HG02943 (cell line): ENCODE measurements around the gene CMC1.
"Not testable (repeated sequence)": the region's sequence is repeated elsewhere in the genome, so short reads cannot be mapped to it uniquely, and the experiment has no call there.

ENCODE experiments used
- ATAC-seq: cut with Tn5 transposase; IDR thresholded peaks from one replicate; pipeline ENCODE4 v1.9.1; 2021; ENCODE audit warnings: mild to moderate bottlenecking, low read depth, moderate library complexity; ENCODE audit not compliant: unreplicated experiment

Gene CMC1, protein sequence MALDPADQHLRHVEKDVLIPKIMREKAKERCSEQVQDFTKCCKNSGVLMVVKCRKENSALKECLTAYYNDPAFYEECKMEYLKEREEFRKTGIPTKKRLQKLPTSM

DNA sequence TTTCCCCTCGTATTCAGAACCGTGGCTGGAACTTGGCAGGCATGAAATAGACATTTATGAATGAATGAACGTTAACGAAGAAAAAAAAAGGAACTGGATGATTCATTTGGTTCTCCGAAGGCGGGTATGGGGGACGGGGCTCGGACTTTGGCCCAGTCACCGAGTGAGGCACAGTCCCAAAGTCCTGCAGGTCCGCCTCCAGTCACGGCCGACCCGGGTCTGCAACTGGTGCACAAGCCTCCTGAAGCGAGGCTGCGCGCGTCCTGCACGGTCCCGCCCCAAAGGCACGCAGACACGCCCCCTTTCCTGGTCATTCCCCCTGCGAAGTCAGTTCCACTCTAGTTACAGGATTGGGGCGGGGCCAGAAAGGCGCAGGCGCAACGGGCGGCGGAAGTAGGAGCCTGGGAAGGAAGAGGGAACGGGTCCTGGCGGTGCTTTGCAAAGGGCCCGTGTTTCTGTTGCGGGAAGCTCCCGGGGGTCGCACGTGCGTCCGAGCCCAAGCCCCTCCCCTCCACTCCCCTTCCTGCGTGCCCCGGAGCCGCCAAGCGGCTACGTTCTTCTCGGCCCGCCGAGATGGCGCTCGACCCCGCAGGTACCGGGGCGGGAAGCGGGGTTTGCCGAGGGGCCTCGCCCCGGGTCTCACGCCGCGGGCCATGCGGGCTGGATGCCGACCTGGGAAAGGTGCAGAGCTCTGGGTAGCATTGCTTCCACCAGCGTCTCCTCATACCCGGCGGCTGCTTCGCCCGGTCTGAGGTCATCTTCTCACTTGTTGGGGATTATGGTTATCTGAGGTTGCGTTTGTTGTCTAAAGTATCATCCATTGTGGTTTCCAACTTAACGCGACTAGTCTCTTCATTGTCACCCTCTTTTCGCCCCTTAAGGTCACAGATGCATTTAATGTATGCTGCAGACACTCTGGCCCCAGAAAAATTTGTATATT is at the start of gene CMC1:
Gene CMC1, plus strand, starts transcription at position 399 of the 940 bp plus-strand sequence. Its CDS starts 175 bp downstream, at position 574.
- ATAC-seq, result peak; percentile 97

DNA sequence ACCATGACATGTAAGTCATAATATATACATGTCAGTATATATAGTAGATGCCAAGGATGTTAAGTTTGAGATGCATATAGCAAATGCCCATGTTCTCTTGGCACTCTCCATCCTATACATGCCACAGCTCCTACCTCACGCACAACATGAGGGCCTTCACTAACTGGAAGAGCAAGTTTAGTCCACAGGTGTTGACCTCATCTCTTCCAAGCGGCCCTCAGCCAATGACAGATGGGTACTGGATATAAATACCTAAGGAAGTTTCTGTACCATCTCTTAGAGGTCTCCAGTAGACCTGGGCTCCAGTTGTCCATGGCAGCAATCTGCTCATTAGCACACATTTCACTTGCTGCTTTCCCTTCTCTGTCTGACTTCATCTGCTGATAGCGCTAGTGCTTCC is 43.3 kb upstream of the CMC1 start:
- ATAC-seq, result no peak

DNA sequence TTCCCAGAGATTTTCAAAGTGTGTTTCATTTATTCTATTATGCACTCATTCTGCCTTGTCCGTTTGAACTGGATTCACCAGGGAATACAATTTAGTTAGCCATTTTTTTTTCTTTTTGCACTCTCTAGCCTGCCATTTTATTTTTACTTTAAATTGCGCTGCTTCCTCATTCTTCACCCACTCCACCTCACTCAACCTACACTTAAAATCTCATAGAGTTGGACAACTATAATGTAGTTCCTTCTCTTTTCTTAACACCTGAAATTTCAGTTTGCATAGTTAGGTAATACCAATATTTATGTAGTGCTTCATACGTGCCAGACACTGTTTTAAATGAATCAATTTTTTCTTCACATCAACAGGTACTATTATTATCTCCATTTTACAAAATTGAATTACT is 42.4 kb upstream of the CMC1 start:
- ATAC-seq, result no peak

DNA sequence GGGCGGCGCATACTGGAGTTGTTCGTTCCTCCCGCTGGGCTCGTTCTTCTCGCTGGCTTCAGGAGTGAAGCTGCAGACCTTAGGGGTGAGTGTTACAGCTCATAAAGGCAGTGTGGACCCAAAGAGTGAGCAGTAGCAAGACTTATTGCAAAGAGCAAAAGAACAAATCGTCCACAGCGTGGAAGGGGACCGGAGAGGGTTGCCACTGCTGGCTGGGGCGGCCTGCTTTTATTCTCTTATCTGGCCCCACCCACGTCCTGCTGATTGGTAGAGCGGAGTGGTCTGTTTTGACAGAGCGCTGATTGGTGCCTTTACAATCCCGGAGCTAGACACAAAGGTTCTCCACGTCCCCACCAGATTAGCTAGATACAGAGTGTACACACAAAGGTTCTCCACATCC is 41.8 kb upstream of the CMC1 start:
- ATAC-seq, result not testable (repeated sequence)

DNA sequence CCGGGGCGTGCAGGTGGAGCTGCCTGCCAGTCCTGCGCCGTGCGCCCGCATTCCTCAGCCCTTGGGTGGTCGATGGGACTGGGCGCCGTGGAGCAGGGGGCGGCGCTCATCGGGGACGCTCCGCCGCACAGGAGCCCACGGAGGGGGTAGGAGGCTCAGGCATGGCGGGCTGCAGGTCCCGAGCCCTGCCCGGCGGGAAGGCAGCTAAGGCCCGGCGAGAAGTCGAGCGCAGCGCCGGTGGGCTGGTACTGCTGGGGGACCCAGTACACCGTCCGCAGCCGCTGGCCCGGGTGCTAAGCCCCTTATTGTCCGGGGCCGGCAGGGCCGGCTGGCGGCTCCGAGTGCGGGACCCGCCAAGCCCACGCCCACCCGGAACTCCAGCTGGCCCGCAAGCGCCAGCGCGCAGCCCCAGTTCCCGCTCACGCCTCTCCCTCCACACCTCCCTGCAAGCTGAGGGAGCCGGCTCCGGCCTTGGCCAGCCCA is 41.0 kb upstream of the CMC1 start:
- ATAC-seq, result not testable (repeated sequence)

DNA sequence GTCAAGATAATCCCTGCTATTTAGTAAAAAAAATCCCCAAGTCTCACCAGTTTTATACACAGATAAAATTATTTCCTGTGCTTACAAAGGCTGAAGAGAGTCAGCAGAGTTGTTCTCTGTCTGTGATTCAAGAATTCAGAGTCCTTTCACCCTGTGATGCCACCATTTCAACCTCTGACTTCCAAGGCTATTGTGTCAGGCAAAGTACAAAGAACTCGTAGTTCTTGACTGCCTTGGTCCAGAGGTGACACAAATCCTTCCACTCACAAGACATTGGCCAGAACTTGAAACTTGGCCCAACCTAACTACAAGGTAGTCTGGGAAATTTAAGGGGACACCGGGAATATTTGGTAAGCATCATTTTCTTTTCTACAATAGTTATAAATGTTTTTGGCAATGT is 34.9 kb upstream of the CMC1 start:
- no peak for ATAC-seq

DNA sequence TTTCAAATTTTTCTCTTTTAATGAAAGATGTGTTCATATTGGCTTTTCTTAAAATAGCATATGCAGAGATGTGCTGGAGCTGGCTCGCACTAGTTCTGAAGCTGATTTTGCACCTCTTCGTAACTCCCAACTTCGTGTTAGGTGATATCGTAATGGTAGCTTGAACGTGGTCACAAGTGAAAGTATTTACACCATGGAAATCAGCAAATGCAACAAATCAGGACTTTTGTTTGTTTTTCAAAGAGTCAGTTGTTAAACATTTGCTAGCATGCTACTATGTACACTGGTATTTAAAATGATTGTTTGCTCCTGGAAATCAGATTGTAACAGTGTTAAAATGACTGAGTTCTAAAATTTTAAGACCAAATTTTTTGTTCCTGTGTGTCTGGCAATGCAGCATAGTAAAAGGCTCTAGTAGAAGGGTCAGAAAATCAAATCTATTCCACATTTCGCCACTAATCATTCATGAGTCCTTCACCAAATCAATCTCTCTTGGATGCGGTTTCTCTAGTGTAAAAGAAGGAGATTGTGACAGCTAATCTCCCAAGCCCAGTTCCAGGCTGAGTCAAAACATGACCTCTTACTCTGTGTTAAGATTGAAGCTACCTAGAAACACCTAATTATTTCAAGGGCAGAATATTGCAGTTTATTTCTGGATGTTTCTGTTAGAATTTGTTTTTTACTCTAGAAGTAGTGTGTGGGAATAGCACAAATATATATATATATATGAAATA is 34.3 kb upstream of the CMC1 start:
- ATAC-seq, result no peak

DNA sequence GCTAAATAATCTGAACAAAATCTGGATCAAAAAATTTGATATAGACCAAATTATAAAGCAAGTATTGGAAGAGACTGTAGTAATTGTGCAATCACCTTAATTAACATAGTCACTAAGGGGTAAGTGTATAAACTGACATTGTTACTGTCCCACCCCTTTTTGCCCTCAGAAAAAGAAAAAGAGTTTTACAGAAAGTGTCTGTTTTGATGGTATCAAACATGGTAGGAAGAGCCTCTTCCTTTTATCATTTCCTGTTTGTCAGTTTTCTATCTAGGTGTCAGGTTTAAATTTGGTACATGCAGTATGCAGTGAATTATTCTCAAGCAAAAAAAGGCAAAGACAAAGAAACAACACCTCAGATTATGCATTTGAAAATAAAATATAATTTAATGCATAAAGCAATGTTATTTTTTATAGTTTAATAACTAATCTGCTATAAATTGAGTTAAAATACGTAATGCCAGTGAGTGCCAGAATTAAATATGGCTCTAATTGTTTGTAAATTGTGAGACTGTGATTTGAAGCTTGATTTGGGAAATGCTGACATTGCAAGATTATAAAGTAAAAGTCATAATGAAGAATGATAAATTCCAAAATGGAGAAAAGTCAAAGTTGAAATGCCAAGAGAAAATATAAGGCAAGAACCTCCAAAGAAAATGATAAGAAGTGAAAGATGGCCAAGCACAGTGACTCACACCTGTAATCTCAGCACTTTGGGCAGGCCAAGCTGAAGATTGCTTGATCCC is 30.3 kb upstream of the CMC1 start:
- no peak for ATAC-seq

DNA sequence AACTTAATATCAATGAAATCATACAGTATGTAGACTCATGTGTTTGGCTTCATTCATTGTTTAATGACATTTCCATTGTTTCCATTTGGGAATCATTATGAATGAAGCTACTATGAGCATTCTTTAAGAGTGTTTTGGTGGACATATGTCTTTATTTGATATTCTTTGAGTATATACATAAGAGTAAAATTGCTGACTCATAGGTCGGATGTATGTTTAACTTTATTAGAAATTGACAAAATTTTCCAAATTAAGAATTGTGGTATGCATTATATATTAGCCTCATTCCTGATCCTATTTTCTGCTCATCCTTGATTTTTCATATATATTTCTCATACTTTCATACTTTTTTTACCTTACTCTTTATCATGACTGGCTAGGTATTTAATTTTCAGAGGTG is 28.7 kb upstream of the CMC1 start:
- ATAC-seq, result no peak

DNA sequence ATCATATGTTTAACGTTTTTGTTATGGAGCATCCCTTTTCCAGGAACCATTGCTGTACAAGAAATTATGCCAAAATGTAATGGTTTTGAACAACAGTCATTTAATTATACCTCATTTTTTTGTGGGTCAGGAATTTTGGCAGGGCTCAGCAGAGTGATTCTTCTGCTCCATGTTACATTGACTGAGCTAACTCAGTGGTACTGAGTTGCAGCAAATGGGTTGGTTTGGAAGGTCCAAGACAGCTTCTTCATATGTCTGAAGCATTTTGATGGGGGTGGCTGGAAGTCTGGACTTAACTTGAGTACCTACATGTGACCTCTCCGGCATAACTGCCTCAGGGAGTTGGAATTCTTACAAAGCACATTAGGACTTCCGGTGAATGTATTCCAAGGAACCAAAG is 26.0 kb upstream of the CMC1 start:
- ATAC-seq, result no peak

DNA sequence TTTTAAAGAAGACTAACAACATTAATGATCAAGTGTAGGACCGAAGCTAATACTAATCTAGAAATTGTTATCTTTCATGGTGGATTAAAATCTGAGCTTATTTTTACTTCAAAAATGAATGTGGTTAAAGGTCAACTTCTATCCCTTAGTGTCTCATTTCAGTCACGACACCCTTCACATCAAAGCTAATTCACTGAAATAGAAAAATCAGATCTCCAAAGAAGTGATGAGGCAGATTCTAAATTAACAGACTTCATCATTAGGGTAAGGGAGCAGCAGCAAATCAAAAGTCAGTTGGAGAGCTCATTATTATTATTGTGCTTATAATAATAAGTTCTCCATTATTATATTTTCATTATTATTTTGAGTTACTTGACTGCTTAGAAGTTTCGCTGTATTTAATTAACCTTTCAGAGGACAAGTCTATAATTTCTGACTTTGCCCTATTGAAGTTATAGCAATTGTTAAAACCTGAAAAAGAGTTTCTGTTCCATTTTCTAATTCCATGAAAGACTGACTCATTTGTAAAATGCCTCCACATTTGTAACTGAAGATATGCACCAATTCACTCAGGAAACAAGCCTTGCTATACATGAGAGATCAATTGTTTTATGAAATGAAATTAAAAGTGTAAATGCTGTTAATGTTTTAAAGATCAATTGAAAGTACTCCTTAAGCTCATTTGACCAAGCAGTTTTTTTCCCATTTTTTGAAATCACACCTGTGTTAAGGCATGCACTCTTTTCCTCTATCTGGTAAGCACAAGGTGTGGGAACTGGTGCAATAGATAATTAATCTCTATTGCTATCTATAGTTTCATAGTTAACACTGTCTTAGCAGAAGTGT is 23.1 kb upstream of the CMC1 start:
- ATAC-seq, result no peak

DNA sequence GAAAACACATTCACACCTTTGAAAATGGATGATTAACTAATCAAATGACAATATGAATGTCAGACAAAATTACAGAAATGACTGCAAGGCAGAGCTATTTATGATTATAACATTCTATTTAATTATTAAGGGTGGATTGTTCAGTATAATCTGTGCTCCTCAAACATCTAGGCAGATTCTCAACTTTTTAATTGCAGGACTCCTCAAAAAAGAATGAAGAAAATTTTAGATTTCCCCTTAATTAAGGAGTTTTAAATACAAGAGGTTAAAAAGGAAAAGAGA is 22.6 kb upstream of the CMC1 start:
- ATAC-seq, result no peak

DNA sequence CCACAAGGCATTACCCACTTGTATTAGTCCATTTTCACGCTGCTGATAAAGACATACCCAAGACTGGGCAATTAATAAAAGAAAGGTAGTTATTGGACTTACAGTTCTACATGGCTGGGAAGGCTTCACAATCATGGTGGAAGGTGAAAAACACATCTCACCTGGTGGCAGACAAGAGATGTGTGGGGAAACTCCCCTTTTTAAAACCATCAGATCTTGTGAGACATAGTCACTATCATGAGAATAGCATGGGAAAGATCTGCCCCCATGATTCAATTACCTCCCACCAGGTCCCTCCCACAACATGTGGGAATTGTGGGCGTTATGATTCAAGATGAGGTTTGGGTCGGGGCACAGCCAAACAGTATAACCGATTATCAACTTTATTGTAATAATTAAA is 17.0 kb upstream of the CMC1 start:
- no peak for ATAC-seq

DNA sequence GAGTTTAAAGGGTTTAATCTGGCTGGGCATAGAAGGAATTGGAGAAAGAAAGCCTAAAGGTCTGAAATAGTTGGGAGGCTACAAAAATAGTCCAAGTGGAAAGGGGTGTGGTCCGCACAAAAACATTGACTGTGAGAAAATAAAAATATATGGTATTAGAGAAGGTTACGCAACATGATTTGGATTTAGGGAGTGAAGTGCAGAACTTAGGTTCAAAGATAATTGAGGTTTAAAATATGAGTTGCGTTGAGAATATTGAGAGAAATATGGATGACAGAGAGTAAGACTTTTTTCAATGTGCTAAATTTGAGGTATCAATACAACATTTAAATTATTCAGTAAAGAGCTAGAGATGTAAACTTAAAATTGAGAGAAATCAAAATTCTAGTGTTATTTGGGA is 15.4 kb upstream of the CMC1 start:
- no peak for ATAC-seq

DNA sequence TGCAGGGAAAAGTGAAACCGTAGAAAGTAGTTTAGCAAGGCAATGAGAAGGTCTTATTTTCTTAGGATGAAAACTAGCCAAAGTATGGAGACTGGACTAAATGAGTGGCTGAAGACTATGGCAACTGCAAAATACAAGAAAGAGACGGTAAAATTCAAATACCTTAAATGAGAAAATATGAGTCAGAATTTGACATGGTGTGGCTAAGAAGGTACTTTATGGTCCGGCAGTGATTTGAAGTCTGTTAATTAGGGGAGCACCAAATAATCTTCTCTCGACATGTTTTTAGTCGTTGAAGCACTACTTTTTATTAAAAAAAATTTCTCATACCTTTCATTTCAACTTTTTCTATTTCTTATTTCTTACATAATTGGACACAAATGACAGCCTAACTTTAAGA is 12.8 kb upstream of the CMC1 start:
- no peak for ATAC-seq

DNA sequence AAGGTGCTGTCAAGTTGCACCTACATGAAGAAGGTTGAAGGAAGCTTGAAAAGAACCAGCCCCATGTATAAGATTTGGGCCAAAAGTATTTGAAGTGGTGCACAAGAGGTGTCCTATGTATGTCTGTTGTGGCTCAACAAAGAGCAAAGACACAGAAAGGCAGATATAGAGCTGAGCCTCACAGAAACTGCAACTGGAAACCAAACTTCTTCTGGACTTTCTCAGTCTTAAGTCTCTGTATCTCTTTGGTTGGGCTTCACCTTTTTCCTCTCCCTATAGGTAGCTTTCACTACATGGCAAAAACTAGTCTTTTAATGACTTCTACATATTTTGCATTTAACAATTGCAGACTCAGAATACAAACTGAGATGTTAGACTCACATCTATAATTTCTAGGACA is 8.8 kb upstream of the CMC1 start:
- no peak for ATAC-seq

DNA sequence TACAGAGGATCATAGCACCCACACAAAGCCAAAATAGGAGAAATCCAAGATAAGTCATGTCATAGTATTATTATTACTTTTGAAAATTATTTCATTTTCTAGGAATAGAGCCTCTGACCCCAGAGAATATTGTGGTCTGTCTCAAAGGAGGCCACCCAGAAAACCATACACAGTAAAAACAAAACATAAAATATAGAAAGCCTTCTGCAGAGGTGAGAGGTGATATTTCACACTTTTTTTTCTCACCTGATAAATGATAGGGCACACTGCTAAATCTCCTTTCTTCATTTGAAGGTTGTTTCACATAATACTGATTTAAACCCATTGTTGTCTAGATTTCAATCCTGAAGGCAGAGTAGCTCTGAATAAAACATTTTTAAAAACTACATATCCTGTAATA is 7.0 kb upstream of the CMC1 start:
- no peak for ATAC-seq

DNA sequence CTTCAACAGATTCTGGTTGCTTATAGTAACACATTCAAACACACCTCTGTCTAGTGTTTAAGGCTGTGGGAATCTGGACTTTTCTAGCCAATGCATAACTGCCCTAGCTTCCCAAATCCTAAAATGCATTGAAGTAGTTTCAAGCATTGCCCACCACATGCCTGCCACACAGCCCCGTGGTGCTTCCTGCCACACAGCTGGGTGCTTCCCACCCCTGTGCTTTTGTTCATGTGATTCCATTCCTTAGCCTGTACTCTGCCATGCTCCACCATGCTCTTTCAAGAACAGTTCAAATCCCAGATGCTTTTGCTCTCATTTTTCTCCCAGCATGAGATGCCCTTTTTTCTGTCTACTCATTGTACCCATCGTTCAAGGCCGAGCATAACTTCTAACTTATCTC is 2.3 kb upstream of the CMC1 start:
- no peak for ATAC-seq

DNA sequence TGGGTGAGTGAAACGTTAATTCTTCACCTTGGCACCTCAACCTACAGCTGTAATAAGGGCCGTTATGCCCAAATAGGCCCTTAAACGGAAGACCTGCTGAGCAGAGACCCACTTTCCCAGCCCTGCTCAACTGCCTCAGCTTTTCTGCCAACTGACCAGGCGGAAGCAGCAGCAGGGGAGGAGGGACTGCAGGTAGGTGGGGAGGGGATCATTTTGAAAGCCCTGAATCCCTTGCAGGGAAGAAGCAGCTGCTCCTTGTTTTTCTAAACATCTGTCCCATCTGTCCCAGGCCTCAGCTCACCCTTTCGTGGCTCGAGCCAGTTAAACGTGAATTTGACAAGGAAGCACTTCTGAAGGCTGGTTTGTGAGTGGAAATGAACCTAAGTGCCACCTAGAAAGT is 978 bp upstream of the CMC1 start:
- ATAC-seq, result no peak

DNA sequence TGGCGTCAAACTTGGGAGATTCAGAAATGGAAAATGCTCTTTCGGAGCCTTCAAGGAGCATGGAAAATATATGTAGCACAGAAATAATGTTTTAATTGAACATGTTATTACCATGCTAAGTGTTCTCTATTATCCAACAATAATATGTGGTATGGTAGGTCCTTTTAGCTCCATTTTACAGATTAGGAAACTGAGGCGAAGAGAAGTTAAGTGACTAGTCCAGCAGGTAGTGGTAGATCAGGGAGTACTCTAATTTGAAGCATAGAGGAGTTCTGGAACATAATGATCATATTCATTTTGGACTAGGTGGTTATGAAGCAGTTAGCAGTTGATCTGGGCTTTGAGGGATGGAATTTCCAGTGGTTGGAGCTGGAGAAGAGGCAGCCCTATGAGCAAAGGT is 1.1 kb downstream of the CMC1 start:
- ATAC-seq, result no peak
